Left lung (tissue), 10 donors: Measurements from ENCODE around the gene SPTBN5. TPM values are rescaled to one million over a fixed set of nuclear protein-coding genes. Genes with fewer than 3 reads are reported as not detected.

Source experiments
- ATAC-seq: fragments of 200-7000 bp; cut with Tn5 transposase; one replicate; pipeline ENCODE4 v1.9.1; 2020; ENCODE audit warnings: moderate library complexity
- DNase-seq, 4 donors: peaks; one replicate each; pipeline ENCODE4 v3.0.0-alpha.2; 2013 to 2020
- H3K27ac ChIP-seq, 2 donors: fragments of 200-600 bp; sonication (generic) in 1 of 2; one replicate each; pipeline versions ENCODE4 v1.5.0 to v1.8.0; 2020 to 2021
- H3K27me3 ChIP-seq, 2 donors: fragments of 200-600 bp; sonication (generic) in 1 of 2; one replicate each; pipeline versions ENCODE4 v1.5.0 to v1.8.0; 2020 to 2021
- H3K36me3 ChIP-seq, 2 donors: fragments of 200-600 bp; sonication (generic) in 1 of 2; one replicate each; pipeline versions ENCODE4 v1.5.0 to v1.8.0; 2020 to 2021
- H3K4me1 ChIP-seq, 2 donors: fragments of 200-600 bp; one replicate each; pipeline ENCODE4 v1.8.0; 2021
- H3K4me3 ChIP-seq, 2 donors: fragments of 200-600 bp; sonication (generic) in 1 of 2; one replicate each; pipeline versions ENCODE4 v1.5.0 to v1.8.0; 2020 to 2021; ENCODE audit warnings: mild to moderate bottlenecking in 1 of 2
- H3K9me3 ChIP-seq, 2 donors: fragments of 200-600 bp; sonication (generic) in 1 of 2; one replicate each; pipeline versions ENCODE4 v1.5.0 to v1.8.0; 2020 to 2021
- CTCF ChIP-seq, 2 donors: fragments of 200-600 bp; sonication (generic) in 1 of 2; IDR thresholded peaks; one replicate each; pipeline versions ENCODE4 v1.5.0 to v1.8.0; 2021; ENCODE audit warnings: antibody characterized with exemption in 2 of 2
- intact Hi-C, 2 donors: fragments of 100-400 bp; cut with DNase I; formaldehyde crosslinking; loops; one replicate each; pipeline versions ENCODE4 v1.11.2 to v1.14.2; 2022
- polyA plus RNA-seq, 6 donors: library from polyadenylated mRNA; unstranded; fragments of 120-200 nt; gene quantifications; one replicate each; pipeline ENCODE4 v1.2.1, GENCODE V29; 2013; ENCODE audit not compliant: insufficient read length in 6 of 6
- total RNA-seq, 2 donors: library from RNA; stranded (reverse); fragmentation: NEBNext Ultra II Directional; extraction: Animal tissue kit (Norgen Biotek cat#: 25700); gene quantifications; one replicate each; pipeline ENCODE4 v1.2.1, GENCODE V29; 2021
- donor health status: DM: no; HTN: yes; CAD: no.
- donor health status: DM: no; HTN: no; CAD: no.

The SPTBN5 gene
- total and polyA plus RNA-seq, 8 donors = 0.67 to 4.8 (median 1.3) TPM

GRCh38 chr15:41892621-41893421 lies 1.0 kb downstream of the SPTBN5 start:
- ATAC-seq (peak; percentile 78), DNase-seq (peak in 1 of 4 donors; percentile 73)
- H3K4me3 ChIP-seq = no peak overlapping the region
- H3K4me1 ChIP-seq = peaks cover 13 to 31% of the 10 kb centered on the region in 2 donors
- no peaks in the 10 kb centered on the region for H3K9me3 ChIP-seq
- H3K27me3 ChIP-seq = no peaks in the 10 kb centered on the region
- TF ChIP-seq CTCF (IDR thresholded peaks at IDR 0.05) = no peak
- no peak overlapping the region for H3K27ac ChIP-seq
- intact Hi-C loops = no loop called here
- peaks cover 0 to 10% of the 10 kb centered on the region in 2 donors for H3K36me3 ChIP-seq

- Histone ChIP-seq H3K27me3 (no peaks in the 10 kb centered on the region), H3K4me3 (no peak overlapping the region), H3K27ac (no peak overlapping the region), H3K9me3 (no peaks in the 10 kb centered on the region), H3K4me1 (peaks cover 13 to 31% of the 10 kb centered on the region in 2 donors), H3K36me3 (peaks cover 0 to 4% of the 10 kb centered on the region in 2 donors)
- TF ChIP-seq CTCF (IDR thresholded peaks at IDR 0.05) = no peak
- no peak for DNase-seq
- no peak for ATAC-seq
- intact Hi-C loops = no loop called here
Observed at GRCh38 chr15:41891946-41892345, 1.9 kb downstream of the SPTBN5 start.

- Histone ChIP-seq H3K27me3 (no peaks in the 10 kb centered on the region), H3K4me3 (no peak overlapping the region), H3K9me3 (no peaks in the 10 kb centered on the region), H3K4me1 (peaks cover 13 to 31% of the 10 kb centered on the region in 2 donors), H3K36me3 (peaks cover 0 to under 1% of the 10 kb centered on the region in 2 donors), H3K27ac (no peak overlapping the region)
- no peak for DNase-seq
- TF ChIP-seq CTCF (IDR thresholded peaks at IDR 0.05) = no peak
- intact Hi-C loops = no loop called here
- no peak for ATAC-seq
Observed at GRCh38 chr15:41891226-41891625, 2.6 kb downstream of the SPTBN5 start.

GRCh38 chr15:41890050-41890690 lies 3.7 kb downstream of the SPTBN5 start:
- H3K36me3 ChIP-seq = peaks cover 0 to 11% of the 10 kb centered on the region in 2 donors
- DNase-seq (no peak), ATAC-seq (no peak)
- H3K27ac ChIP-seq = no peak overlapping the region
- TF ChIP-seq CTCF (IDR thresholded peaks at IDR 0.05) = no peak
- intact Hi-C loops = no loop called here
- H3K4me1 ChIP-seq = peaks cover 11 to 26% of the 10 kb centered on the region in 2 donors
- H3K4me3 ChIP-seq = no peak overlapping the region
- no peaks in the 10 kb centered on the region for H3K9me3 ChIP-seq
- H3K27me3 ChIP-seq = no peaks in the 10 kb centered on the region

- TF ChIP-seq CTCF (IDR thresholded peaks at IDR 0.05) = no peak
- ATAC-seq (no peak), DNase-seq (peak in 1 of 4 donors; percentile 38)
- peaks cover 0 to 12% of the 10 kb centered on the region in 2 donors for H3K4me1 ChIP-seq
- no peaks in the 10 kb centered on the region for H3K9me3 ChIP-seq
- H3K4me3 ChIP-seq = no peak overlapping the region
- no peak overlapping the region for H3K27ac ChIP-seq
- intact Hi-C loops = no loop called here
- peaks cover 0 to 11% of the 10 kb centered on the region in 2 donors for H3K36me3 ChIP-seq
- H3K27me3 ChIP-seq = no peaks in the 10 kb centered on the region
Observed at GRCh38 chr15:41888662-41889253, 5.1 kb downstream of the SPTBN5 start.
